ENCODE measurements around the gene ADGRV1.
"Not testable (repeated sequence)": the region's sequence is repeated elsewhere in the genome, so short reads cannot be mapped to it uniquely, and the experiment has no call there.

Gene ADGRV1

DNA sequence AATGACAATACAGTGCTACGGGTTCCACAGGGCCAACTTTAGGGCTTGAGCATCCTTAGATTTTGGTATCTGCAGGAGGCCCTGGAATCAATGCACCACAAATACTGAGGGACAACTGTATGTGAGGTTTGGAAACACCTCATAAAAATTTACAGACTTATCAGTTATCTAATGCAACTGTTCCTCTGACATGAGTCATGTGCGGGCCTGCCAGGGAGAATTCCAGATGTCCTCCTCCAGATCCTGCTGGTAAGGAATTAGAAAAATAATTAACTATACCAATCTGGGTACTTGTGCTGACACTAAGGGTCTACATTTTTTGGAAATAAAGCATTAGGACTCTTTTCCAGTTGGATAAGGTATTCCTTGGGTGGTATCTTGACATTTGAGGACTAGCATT, 491.2 kb downstream of the ADGRV1 start:
- DNase-seq (ENCODE audit: low read depth in 2 of 2, low spot score in 1 of 2), result no peak

DNA sequence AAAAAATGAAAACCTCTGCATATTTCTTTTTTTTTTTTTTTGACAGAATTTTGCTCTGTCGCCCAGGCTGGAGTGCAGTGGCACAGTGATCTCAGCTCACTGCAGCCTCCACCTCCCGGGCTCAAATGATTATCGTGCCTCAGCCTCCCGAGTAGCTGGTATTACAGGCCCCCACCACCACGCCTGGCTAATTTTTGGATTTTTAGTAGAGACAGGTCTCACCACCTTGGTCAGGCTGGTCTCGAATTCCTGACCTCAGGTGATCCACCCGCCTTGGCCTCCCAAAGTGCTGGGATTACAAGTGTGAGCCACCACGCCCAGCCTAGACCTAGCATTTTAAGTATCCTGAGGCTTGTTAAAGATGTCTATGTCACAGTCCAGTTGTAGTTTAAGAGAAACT, 493.8 kb downstream of the ADGRV1 start:
- not testable (repeated sequence) for DNase-seq (ENCODE audit: low read depth in 2 of 2, low spot score in 1 of 2)

DNA sequence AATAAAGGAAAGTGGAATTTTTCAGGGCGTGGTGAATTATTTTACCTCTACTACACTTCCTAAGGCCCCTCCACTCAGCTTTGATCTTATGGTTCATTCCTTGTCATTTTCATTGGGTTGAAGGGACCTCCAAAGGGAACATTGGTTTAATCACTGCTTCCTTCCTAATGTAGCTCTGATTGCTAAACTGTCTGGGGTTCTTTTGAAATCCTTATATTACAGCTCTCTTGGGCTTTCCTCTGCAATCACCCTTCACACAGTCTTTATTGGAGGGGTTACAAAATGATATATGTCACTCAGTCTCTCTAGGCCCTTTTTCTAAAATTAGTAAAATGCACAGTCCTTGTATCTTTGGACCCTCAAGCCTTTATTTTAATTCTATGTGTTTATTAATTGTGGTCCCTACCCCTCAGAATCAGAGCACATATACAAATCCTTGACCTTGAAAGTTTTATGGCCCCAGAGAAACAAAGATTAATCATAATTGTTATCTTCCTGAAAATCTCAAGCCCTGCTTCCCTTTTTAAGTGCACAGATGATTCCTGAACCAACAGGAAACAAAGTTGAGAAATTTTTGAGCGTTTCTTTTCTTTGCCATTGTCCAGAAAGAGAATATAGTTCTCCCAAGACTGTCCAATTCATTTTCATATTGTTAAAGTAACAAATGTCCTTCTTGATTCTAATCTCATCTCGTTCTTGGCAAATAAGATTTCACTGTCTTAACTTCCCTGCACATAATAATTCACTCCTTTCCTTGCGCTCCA, 494.6 kb downstream of the ADGRV1 start:
- DNase-seq (ENCODE audit: low read depth in 2 of 2, low spot score in 1 of 2), result no peak

DNA sequence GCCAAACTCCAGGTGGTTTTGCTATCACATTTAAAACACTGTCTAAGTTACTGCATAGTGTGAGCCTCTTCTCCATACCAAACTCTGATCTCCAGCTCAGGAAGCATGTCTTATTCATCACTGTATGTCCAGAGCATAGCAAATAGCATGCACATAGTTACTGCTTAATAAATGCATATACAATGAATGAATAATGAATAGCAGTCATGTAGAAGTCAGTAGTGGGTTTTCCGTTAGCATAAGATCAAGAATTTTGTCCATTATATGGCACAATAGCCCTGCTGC, 495.1 kb downstream of the ADGRV1 start:
- no peak for DNase-seq (ENCODE audit: low read depth in 2 of 2, low spot score in 1 of 2)

DNA sequence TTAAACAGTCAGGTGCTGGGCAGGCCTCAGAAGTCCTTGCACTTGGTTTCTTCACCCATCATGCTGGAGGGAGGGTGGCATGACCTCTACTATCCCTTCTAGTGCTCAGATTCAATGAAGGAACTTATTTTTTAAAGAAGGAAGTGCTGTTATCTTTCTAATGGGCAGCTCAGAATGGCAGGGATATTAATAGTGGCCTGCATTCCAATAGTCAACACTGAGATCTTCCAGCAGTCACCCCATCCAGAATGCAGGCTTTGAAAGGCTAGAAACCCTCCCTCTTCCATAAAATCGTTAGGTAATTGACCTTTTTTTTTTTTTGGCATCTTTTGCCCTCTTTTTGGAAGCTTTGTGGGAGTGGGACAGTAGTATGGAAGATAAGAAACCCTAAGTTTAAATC, 499.6 kb downstream of the ADGRV1 start:
- DNase-seq (ENCODE audit: low read depth in 2 of 2, low spot score in 1 of 2), result no peak

DNA sequence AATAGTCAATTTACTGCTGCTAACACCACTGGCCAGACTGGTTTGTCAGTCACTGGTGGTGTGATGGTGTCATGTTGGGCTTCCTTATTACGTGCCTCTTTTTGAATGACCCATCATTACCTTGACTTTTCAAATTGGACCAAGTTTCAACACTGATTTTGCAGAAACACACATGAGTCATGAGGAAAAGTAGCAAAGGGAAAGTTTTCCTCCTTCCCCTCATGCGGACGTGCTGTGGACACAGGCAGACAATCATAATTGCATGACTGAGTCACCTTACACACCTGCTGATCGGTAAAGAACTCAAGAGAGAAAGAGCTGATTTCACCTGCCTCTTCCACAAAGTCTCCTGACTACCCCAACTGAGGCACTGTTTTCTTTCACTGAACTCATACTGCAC, 500.0 kb downstream of the ADGRV1 start:
- no peak for DNase-seq (ENCODE audit: low read depth in 2 of 2, low spot score in 1 of 2)

DNA sequence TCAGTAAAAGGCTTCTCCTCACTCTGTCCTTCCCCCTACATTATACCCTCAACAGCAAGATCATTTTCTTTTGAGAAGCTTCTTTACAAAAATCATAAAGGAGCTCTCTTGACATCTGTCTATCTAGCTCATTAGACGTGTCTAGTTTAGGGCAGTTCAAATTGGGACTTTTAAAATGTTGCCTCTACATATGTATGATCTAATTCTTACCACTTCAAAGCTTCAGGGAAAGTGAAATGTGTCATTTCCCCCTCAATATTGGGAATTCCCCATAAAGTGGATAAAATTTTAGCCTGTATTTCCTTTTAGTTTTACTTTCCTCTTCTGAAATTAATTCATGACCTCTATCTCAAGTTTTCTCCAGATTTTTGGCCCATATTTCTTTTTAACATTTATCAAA, 500.8 kb downstream of the ADGRV1 start:
- DNase-seq (ENCODE audit: low read depth in 2 of 2, low spot score in 1 of 2), result no peak

DNA sequence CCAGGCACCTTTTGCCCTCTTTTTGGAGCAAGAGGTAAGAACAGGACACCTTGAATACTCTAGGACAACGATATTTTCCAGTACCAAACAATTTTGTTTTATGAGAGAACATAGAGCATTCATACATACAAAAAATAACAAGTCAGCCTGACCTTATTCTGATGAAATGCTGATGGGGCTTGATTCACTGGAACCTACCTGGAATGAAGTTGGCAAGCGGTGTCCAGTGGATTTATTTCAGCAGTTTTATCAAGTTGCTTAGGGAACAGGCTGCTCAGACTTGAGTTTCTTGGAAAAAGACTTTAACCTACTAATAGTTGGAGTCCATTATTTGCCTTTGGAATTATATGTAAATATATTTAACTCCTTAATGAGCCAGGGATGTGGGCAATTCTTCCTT, 502.5 kb downstream of the ADGRV1 start:
- DNase-seq (ENCODE audit: low read depth in 2 of 2, low spot score in 1 of 2), result no peak

DNA sequence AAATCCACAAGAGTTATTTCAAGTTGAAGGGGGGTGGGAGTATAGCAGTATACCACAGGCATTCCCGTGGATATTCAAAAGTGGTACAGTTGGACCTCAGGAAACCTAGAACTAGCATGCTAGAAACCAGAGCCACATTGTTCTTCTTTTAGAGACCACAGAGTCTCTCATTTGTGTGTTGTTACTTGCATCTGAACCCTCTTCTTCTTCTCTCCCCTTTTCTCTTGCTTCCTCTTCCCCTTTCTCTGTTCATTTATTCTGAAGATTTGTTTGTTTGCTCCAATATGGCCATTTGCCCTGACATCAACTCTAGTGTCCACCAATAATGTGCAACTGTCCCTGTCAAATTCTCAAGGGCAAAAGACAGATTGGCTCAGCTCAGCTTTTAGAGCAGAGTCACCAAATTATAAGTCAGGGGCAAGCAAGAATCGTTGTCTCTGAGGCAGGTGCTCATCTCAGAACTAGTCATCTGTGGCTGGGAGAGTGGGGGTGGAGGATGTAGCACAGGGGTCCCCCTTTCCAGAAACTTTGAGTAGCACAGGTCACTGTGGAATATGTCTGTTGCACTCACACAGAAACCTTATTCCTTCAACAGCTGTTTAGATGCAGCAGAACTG, 503.5 kb downstream of the ADGRV1 start:
- no peak for DNase-seq (ENCODE audit: low read depth in 2 of 2, low spot score in 1 of 2)

DNA sequence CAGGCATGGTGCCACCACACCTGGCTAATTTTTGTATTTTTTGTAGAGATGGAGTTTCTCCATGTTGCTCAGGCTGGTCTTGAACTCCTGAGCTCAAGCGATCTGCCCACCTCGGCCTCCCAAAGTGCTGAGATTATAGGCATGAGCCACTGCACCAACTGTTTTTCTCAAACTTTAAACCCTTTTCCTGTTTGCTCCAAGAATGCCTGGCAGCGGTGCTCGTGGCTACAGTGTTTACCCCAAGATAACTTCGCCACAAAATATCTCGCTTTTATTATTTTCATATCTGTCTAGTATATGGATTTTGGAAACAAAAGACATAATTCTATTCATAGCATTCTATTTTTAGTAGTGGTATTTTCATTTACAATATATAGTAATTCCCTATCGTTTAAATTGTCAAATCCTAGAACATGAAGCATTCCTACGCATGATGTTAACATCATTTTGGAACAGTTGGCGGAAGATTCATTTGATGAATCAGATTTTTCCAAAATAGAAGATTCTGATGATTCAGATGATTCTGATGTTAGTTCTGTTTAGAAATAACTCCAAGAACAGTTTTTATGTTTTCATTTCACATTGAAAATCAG, 504.6 kb downstream of the ADGRV1 start:
- not testable (repeated sequence) for DNase-seq (ENCODE audit: low read depth in 2 of 2, low spot score in 1 of 2)

DNA sequence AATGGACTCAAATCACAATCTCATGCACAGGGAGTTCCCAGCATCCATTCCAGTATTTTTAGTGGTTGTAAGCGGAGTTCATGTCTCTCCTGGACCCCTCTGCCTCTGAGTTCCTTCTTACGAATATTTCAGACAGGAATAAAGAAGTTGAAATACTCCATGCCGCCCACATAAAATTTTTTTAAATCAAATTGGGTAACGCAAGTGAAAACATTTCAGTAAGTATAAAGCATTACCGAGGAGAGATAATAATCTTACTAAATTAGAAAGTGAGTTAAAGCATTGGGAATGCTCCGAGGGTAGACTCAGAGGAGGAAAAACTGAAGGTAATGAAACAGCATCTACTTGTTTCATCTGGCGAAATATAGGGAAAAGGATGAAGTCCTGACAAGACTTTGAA, 506.9 kb downstream of the ADGRV1 start:
- DNase-seq (ENCODE audit: low read depth in 2 of 2, low spot score in 1 of 2), result no peak

DNA sequence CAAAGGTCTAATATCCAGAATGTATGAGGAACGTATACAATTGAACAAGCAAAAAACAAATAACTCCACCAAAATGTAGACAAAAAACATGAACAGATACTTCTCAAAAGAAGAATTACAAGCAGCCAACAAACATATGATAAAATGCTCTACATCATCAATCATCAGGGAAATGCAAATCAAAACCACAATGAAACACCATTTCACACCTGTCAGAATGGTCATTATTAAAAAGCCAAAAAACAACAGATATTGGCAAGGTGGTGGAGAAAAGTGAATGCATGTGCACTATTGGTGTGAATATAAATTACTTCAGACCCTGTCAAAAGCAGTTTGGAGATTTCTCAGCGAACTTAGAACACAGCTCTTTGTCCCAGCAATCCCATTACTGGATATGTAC, 510.8 kb downstream of the ADGRV1 start:
- no peak for DNase-seq (ENCODE audit: low read depth in 2 of 2, low spot score in 1 of 2)

DNA sequence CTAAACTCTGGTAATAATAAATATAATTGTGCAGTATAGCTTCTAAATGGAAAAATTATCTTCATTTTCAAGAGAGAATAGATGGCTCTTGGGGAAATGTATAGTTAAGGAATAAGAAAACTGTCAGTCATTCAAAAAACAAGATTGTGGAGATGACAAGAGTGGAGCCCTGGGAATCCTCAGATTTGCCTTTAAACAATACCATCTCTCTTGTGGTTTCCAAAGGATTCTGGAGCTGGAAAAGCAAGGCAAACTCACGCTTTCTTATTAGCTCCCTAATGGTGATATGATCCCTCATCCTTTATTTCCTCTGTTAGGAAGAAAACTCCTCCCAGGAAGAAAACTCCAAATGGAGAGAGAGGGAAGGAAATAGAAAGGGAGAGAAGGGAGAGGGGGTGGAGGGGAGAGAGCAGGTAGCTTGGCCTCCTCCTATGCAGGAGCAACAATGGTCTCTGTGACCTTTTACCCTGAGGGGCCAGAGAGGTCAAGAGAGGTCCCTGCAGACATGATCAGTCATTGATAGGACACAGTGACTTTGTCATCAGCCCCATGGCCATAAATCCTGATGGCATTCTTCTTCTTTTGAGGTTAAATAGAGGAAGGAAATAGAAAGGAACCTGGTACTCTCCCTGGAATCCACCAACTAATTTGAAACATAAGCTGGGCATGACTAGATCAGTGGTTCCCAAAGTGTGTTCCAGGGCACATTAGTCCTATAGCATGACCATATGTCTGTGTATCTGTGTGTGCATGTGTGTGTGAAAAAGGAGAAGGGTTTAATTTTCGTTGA, 512.4 kb downstream of the ADGRV1 start:
- no peak for DNase-seq (ENCODE audit: low read depth in 2 of 2, low spot score in 1 of 2)

DNA sequence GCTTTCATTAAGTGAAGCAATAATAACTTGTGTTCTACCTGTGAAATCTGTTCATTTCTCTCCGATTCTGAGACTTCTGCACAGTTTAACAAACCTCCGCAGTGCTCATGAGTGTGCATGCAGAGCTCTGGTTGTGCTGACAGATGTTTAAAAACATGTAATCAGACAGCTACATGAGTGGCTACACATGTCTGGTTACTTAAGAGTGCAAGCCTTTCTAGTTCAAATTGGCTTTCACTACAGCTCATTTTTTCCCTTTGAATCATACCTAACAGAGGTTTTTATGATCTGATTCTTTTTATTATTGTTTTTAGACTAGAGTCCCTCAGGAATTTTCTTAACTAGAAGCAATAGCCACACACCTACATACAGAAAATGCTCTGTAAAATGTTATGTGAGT, 514.3 kb downstream of the ADGRV1 start:
- DNase-seq (ENCODE audit: low read depth in 2 of 2, low spot score in 1 of 2), result no peak

DNA sequence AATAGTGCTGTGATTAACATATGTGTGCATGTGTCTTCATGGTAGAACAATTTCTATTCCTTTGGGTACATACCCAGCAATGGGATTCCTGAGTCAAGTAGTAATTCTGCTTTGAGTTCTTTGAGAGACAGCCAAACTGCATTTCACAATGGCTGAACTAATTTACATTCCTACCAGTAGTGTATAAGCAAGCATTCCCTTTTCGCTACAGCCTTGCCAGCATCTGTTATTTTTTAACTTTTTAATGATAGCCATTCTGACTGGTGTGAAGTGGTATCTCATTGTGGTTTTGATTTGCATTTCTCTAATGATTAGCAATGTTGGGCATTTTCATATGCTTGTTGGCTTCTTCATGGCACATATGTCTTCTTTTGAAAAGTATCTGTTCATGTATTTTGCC, 516.0 kb downstream of the ADGRV1 start:
- no peak for DNase-seq (ENCODE audit: low read depth in 2 of 2, low spot score in 1 of 2)

DNA sequence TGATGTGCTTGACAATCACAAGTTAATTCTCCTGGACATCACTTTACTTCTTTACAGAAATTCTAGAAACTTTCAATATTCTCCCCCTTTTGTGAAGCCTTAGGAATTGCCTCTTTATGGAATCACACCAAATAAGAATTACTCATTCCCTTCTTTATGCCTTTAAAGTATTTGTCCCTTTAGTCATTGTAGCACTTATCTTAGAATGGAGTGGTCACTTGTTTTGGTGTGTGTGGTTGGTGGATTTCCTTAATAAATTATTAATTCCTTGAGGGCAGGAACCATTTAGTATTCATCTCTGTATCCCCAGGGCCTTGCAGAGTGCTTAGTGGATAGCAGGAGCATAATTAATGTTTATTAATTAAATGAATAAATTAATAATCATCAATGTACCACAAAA, 517.5 kb downstream of the ADGRV1 start:
- no peak for DNase-seq (ENCODE audit: low read depth in 2 of 2, low spot score in 1 of 2)

DNA sequence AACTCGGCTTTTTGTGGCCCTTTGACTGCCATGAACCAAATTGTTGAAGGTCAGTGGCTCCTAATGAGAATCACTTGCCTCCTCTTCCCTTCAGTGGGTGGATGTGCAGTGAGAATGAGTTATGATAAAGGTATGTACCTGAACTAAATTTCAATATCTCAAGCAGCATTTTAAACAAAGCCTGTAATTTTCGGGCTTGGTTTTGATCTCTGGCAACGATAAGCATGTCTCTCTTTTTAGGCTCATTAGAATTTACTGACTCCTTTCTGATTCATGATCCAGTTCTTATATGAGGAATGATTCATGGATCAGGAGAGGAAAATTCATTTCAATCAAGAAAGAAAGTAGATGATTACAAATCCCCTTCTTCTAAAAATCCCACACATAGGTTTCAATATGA, 519.0 kb downstream of the ADGRV1 start:
- DNase-seq (ENCODE audit: low read depth in 2 of 2, low spot score in 1 of 2), result no peak

DNA sequence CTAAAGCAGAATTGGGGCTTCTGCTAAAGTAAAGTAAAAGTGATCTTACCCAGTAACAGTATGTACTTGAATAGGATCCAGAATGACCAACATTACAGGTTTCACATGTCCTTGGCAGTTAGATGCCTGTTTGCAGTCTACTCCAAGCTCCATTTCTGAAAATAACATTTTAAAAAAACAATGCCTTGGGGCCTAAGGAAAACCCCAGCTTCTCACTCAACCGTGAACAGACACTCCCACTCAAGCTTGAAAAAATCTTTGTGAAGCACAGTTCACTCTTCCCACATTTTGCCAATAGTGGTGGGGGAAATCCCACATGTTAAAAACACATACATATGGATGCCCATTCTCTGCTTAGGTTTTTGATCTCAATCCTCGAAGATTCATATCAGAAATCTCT, 520.4 kb downstream of the ADGRV1 start:
- no peak for DNase-seq (ENCODE audit: low read depth in 2 of 2, low spot score in 1 of 2)

DNA sequence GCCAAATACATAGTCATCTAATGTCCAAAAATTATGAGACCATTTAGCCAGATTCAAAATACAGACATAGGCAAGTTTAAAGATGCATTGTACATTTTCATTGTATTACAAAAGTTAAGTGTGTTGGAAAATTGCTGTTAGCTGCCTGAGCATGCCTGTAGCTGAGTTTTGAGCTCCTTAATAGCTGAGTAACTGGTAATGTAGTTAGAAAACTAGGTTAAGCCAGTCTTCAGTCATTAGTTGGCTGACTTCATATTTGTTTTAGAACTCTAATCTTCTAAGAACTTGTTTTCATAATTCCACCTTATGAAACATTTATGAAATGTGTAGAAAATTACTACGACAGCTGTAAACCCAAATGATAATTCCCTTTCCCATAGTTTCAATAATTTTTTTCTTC, 531.2 kb downstream of the ADGRV1 start:
- no peak for DNase-seq (ENCODE audit: low read depth in 2 of 2, low spot score in 1 of 2)

DNA sequence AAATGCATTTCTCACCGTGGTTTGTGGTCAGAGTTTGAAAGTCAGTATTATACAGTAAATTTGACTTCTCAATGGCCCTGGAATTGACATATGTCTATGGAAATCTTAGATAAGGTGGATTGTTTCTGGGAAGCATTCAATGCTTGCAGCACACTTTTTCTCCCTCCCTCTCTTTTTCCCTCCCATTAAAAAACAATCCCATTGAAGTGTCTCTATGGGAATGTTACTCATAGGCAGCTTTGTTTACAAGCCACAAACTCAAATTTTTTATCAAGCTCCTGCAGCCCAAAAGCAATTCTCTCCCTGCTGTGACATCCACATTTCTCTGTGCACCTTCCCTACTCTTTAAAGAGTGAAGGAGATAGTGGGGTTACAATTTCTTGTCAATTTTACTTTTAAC, 532.4 kb downstream of the ADGRV1 start:
- no peak for DNase-seq (ENCODE audit: low read depth in 2 of 2, low spot score in 1 of 2)

DNA sequence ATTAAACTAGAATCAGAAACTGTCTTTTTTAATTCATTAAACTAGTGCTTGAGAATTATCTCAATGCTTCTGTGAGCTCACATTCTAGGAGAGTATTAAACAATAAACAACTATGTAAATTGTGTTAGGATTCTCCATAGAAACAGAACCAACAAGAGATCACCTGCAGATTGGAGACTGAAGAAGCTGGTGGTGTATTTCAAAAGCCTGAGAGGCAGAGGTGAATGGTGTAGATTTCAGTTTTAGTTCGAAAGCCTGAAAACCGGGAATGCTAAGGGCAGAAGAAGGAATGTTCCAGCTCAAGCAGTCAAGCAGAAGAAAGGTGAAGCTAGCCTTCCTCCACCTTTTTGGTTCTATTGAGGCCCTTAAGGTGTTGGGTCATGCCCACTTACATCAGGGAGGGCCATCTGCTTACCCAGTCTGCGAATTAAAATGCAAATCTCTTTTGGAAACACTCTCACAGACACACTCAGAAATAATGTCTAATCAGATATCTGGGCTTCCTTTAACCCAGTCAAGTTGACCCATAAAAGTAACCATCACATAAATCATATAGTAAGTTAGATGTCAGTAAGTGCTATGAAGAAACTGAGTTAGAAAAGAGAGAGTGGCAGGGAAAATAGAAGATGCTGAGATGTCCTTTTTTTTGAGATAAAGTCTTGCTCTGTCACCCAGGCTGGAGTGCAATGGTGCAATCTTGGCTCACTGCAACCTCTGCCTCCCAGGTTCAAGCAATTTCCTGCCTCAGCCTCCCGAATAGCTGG, 533.1 kb downstream of the ADGRV1 start:
- no peak for DNase-seq (ENCODE audit: low read depth in 2 of 2, low spot score in 1 of 2)
